Heart left ventricle (tissue), 13 donors: ENCODE measurements around the gene PHF1.

Experiments
- POLR2A ChIP-seq, 2 donors: fragments of 450-650 bp; IDR thresholded peaks; one replicate each; pipeline ENCODE4 v1.6.1; 2017; ENCODE audit warnings: antibody characterized with exemption in 2 of 2, mild to moderate bottlenecking in 2 of 2, moderate library complexity in 2 of 2
- TF ChIP-seq, protein P1 (sequence below), 12 donors: fragments of 200-600 bp; sonication (generic) in 4 of 12; IDR thresholded peaks; one replicate each; pipeline versions ENCODE4 v1.5.0 to v1.8.0; 2018 to 2022; ENCODE audit warnings: antibody characterized with exemption in 12 of 12, mild to moderate bottlenecking in 5 of 12
- donor health status: ischemic (EF 13 %, LVEDD 7.1; RV severe dilation, severe dysfunction).
- donor health status: DM: no; HTN: yes; CAD: no.
- donor health status: DM: no; HTN: no; CAD: no.
- donor health status: ischemic (EF 25% LVEDD 6.9; RV normal size, moderate dysfunction).
- donor health status: ischemic (EF 25% LVEDD 5.7; RV mildly dilated, moderate dysfunction).
- donor health status: ischemic (EF 35%, LVEDD 5.7; RV mildly dilated, moderate dysfunction).
- donor health status: nonischemic (EF 11% LVEDD 7.7; RV severe dilation, severe dysfunction).
- donor health status: DM: yes; HTN: yes; CAD: no.
- donor health status: PGD.
- donor health status: ischemic (EF 29% LVEDD 5.4; RV normal size, mild dysfunction).
- donor health status: nonischemic (EF 23%, LVEDD 6.1; RV moderate dilation, normal function).

DNA sequence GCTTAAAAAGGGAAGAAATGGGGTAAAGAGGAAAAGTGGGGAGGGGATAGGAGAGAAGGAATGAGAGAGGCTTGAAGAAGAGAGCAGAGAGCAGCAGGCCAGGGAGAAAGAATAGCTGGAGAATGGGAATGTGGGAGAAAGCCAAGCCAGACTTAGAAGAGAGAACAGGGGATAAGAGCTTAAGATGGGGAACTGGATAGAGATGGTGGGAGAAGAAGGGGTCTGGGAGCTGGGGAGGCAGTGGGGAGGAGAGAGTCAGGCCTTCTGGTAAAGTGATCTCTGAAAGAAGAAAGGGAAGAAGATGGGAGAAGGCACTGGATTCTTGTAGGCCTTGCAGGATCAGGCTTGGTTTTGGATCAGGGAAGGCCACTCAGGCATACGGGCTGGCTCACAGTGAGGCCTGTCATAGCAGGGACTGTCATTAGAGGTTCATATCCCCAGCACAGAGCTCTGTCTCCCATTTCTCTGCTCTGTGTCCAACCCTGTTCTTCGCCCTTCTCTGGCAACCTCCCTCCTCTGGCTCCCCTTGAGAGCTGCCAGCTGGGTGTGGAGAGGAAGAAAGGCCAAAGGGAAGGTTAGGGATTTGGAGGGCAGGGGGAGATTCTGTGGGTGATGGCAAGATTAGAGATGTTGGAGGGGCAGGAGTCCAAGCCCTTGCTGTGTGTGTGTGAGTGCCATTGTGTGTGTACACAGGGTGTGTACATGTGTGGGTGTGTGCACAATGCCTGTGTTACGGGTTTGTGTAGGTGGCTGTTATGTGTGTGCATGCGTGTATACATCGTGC, 18.3 kb downstream of the PHF1 start:
- TF ChIP-seq POLR2A (IDR thresholded peaks at IDR 0.05): no peak
- TF ChIP-seq, protein P1, sequence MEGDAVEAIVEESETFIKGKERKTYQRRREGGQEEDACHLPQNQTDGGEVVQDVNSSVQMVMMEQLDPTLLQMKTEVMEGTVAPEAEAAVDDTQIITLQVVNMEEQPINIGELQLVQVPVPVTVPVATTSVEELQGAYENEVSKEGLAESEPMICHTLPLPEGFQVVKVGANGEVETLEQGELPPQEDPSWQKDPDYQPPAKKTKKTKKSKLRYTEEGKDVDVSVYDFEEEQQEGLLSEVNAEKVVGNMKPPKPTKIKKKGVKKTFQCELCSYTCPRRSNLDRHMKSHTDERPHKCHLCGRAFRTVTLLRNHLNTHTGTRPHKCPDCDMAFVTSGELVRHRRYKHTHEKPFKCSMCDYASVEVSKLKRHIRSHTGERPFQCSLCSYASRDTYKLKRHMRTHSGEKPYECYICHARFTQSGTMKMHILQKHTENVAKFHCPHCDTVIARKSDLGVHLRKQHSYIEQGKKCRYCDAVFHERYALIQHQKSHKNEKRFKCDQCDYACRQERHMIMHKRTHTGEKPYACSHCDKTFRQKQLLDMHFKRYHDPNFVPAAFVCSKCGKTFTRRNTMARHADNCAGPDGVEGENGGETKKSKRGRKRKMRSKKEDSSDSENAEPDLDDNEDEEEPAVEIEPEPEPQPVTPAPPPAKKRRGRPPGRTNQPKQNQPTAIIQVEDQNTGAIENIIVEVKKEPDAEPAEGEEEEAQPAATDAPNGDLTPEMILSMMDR (IDR thresholded peaks at IDR 0.05): no peak
